GM18505 (cell line): Measurements from ENCODE around the gene PARPBP.
A peak's percentile ranks its signal among the peaks of the same experiment; 100 is the strongest.
"Not testable (repeated sequence)": the region's sequence is repeated elsewhere in the genome, so short reads cannot be mapped to it uniquely, and the experiment has no call there.

Source experiments
- ATAC-seq: cut with Tn5 transposase; IDR thresholded peaks from one replicate; pipeline ENCODE4 v1.9.1; 2021; ENCODE audit not compliant: unreplicated experiment
- POLR2A ChIP-seq: IDR thresholded peaks from 4 replicates; pipeline ENCODE4 v1.6.1; 2011; ENCODE audit warnings: borderline replicate concordance; ENCODE audit not compliant: insufficient read depth, insufficient read length; ENCODE audit errors: extremely low read depth

Gene PARPBP

GRCh38 chr12:102119674-102120563, at the start of gene PARPBP, which contains the start of gene NUP37:
PARPBP (plus strand) TSS chr12:102120183; CDS start chr12:102123889, 3,706 bp downstream.
NUP37 (minus strand) TSS chr12:102120114; CDS start chr12:102118518, 1,596 bp downstream.
- ATAC-seq, result peak; percentile 97
- peak; percentile 92 for TF ChIP-seq POLR2A

- not testable (repeated sequence) for ATAC-seq
Measured at GRCh38 chr12:102072092-102072491, 47.9 kb upstream of the PARPBP start.

GRCh38 chr12:102080842-102081241, 39.1 kb upstream of the PARPBP start:
- TF ChIP-seq POLR2A, result no peak
- ATAC-seq, result no peak

GRCh38 chr12:102089228-102089835, 30.7 kb upstream of the PARPBP start:
- ATAC-seq, result not testable (repeated sequence)

GRCh38 chr12:102093319-102093718, 26.7 kb upstream of the PARPBP start:
- ATAC-seq, result no peak

GRCh38 chr12:102095677-102096263, 24.2 kb upstream of the PARPBP start:
- TF ChIP-seq POLR2A, result no peak
- no peak for ATAC-seq

More at GRCh38 chr12:102093319-102093718, 26.7 kb upstream of the PARPBP start:
- no peak for TF ChIP-seq POLR2A

GRCh38 chr12:102096855-102097254, 23.1 kb upstream of the PARPBP start:
- no peak for ATAC-seq

GRCh38 chr12:102106905-102107304, 13.1 kb upstream of the PARPBP start:
- no peak for TF ChIP-seq POLR2A
- ATAC-seq, result no peak

More at GRCh38 chr12:102096855-102097254, 23.1 kb upstream of the PARPBP start:
- no peak for TF ChIP-seq POLR2A

GRCh38 chr12:102107970-102108369, 12.0 kb upstream of the PARPBP start:
- ATAC-seq, result no peak

GRCh38 chr12:102110782-102111181, 9.2 kb upstream of the PARPBP start:
- no peak for ATAC-seq

More at GRCh38 chr12:102107970-102108369, 12.0 kb upstream of the PARPBP start:
- TF ChIP-seq POLR2A, result no peak

GRCh38 chr12:102114212-102114611, 5.8 kb upstream of the PARPBP start:
- no peak for TF ChIP-seq POLR2A
- no peak for ATAC-seq

More at GRCh38 chr12:102110782-102111181, 9.2 kb upstream of the PARPBP start:
- TF ChIP-seq POLR2A, result no peak

- TF ChIP-seq POLR2A, result no peak
- no peak for ATAC-seq
Measured at GRCh38 chr12:102116392-102116791, 3.6 kb upstream of the PARPBP start.

GRCh38 chr12:102118874-102119273, 1.1 kb upstream of the PARPBP start:
- ATAC-seq, result no peak
- no peak for TF ChIP-seq POLR2A

GRCh38 chr12:102120564-102120873, 536 bp downstream of the PARPBP start:
- no peak for TF ChIP-seq POLR2A
- peak; percentile 2 for ATAC-seq

GRCh38 chr12:102120886-102121285, 903 bp downstream of the PARPBP start:
- ATAC-seq, result no peak
- TF ChIP-seq POLR2A, result no peak

GRCh38 chr12:102121328-102121727, 1.3 kb downstream of the PARPBP start:
- ATAC-seq, result not testable (repeated sequence)

- ATAC-seq, result not testable (repeated sequence)
Measured at GRCh38 chr12:102130720-102131119, 10.7 kb downstream of the PARPBP start.

- ATAC-seq, result not testable (repeated sequence)
Measured at GRCh38 chr12:102131442-102131841, 11.5 kb downstream of the PARPBP start.

- ATAC-seq, result not testable (repeated sequence)
Measured at GRCh38 chr12:102137619-102138018, 17.6 kb downstream of the PARPBP start.

GRCh38 chr12:102142866-102143373, 22.9 kb downstream of the PARPBP start:
- not testable (repeated sequence) for ATAC-seq
